NCI-H2196 treated with DMSO at 0.1 percent for 48 hours (cell line): ENCODE data around the gene CUL7.
"Not testable (repeated sequence)": the region's sequence is repeated elsewhere in the genome, so short reads cannot be mapped to it uniquely, and the experiment has no call there.

Source experiments
- DNase-seq: peaks from one replicate; lab custom pipeline; 2025; ENCODE audit not compliant: unreplicated experiment; lab: John Stamatoyannopoulos, UW

Gene CUL7

DNA sequence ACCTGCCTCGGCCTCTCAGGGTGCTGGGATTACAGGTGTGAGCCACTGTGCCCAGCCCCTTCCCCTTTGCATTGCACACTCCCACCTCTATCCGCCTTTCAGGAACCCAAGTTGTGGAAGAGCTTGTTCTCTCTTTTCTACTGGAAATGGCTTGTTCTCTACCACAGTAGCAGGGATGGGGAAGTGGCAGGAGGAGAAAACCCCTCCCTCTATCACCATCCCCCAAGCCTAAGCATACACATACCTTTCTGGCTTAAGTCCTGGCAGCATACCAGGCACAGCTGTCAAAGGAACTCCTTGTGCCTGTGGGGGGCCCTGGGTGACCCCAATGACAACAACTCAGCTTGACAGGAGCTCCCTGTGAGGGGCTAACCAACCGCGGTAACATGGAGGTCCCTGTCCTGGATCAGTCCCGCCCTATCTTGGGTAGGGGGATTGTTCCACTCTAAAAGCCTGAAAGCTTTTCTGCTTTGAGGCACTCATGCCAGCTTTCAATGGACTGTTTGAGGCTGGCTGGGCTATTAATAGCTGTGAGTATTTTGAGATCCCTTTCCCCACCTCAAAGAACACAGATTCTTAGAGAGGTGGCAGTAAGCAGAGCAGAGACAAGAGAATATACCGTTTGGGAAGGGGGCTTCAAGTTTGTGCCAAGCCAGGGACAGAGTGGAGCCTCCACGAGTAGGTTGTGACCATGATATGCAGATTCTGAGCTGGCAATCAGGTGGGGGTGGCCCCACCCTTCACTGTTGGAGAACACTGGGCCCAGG is 37.3 kb downstream of the CUL7 start:
- DNase-seq, result no peak

DNA sequence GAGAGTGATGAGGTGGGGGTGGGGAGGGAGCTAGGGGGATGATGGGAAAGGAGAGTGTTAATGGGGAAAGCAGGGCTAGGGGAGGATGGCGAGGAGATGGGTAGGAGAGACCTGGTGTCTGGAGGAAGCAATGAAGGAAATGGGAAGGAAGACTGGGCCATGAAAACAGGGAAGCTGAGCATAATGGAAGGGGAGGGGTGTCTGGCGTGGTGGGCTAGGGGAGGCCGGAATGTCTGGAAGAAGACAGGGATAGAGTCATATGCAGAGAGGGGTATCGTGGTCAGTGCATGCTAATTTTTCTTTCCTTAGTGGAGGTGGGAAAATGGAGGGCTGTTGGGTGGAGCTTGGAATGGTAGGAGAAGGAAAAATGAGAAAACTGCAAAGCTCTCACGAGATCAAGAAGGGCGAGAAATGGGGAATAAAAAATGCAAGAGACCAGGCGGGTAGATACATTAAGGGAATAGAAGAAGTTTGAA is 39.2 kb downstream of the CUL7 start:
- DNase-seq, result no peak

DNA sequence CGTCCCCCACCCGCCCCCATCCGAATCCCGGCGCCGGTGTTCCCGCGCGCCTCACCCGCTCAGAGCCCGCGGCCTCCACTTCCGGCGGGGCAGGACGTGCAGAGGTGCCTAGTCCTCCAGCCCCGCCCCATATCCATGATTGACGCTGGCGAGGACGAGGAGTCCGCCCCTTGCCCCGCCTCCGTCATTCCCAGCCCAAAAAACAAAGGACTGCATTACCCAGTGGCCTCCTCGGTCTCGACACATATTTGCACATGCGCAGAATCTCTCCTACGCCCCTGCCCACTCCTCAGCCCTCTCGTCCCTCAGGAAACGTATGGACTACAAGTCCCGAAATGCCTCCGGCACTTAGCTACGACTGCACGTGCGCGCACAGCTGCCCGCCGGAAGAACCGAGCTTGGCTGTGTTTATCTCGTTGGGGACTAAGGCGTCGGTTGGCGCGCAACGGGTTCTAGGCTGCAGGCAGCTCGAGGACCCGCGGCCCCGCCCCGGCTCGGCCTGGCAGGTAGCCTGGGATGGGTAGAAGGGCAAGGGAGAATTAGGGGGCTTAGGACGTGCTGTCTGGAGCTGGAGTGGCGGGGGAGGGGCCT is 39.7 kb downstream of the CUL7 start, which contains the start of the genes KLHDC3 and MEA1:
Gene KLHDC3, plus strand, starts transcription at position 407 of the 591 bp plus-strand sequence. CDS start 2,944 bp downstream, outside the sequence.
Gene MEA1, minus strand, starts transcription at position 104 of the 591 bp plus-strand sequence. CDS start 133 bp downstream, outside the sequence.
- peak; percentile 99 for DNase-seq

DNA sequence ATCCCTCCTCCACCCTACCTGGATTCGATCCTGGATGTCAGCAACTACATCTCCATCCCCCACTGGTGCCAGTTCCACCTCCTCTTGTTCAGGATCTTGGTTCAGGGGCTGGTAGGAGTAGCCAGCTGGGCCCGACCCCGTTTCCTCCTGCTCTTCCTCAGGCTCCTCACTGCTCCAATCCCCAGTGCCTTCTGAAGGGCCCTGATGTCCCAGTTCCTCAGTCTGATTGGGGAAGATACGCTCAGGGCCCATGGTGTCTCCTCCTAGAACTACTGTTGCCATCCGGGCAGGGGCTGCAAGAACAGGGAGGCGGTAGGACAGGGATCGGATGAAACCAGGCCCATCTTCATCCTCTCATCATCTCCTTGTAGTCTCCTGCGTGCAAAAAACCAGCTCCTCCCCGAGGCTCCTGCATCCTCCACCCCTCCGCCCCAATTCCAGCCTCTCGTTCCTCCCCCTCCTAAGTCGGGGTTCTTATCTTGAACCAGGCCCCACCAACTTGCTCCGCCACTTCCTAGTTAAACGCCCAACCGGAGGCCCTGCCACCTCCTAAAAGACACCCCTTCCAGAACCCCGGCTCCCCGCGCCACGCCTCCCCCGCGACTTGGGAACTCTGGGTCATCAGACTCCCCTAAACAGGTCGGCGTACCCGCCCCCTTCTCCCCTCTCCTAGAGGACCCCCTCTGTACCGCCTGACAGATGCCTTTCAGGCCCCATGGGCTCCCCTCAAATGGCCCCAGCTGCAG is 40.4 kb downstream of the CUL7 start:
- DNase-seq, result no peak

DNA sequence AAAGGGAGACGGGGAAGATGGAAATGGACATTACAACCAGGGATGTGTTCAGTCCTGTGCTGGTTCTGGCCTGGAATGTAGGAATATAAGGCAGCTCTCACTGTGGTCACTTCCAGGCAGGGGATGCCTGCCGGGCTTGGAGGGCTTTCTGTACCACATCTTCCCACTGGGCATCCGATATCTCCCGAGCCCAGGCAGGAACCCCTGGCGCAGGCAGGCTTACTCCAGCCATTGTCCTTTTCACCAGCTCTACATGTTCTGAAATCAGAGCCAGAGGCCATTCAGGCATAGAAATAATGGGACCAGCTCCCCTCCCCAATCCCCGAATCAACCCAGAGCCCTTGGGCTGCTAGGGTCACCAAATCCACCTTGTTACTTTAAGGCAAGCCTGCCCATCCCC is 41.3 kb downstream of the CUL7 start:
- no peak for DNase-seq

DNA sequence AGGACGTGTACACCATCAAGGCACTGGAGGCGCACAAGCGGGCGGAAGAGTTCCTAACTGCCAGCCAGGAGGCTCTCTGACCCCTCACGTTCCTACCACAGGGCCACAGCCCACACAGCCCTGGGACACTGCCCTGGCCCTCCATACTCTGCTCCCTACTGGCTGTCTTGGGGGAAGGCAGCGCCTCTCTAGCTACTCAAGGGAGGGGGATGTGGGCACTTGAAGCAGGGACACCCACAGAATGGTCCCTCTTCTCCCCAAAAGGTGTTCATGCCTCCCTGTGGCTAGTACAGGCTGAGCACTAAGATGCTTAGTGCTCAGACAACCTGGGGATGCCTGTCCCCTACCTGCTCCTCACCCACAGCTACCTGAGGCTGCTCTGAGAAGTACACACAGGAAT is 42.4 kb downstream of the CUL7 start:
- no peak for DNase-seq

DNA sequence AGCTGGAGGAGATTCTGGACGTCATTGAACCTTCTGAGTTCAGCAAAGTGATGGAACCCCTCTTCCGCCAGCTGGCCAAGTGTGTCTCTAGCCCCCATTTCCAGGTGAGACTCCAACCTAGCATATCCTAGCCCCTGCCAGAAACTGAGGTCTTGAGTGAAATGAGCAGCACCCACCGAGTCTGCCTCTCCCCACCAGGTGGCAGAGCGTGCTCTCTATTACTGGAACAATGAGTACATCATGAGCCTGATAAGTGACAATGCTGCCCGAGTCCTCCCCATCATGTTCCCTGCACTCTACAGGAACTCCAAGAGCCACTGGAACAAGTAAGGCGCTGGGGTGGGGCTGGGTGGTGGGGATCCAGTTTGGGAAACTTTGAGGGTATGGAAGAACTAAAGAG is 44.5 kb downstream of the CUL7 start:
- DNase-seq, result no peak

DNA sequence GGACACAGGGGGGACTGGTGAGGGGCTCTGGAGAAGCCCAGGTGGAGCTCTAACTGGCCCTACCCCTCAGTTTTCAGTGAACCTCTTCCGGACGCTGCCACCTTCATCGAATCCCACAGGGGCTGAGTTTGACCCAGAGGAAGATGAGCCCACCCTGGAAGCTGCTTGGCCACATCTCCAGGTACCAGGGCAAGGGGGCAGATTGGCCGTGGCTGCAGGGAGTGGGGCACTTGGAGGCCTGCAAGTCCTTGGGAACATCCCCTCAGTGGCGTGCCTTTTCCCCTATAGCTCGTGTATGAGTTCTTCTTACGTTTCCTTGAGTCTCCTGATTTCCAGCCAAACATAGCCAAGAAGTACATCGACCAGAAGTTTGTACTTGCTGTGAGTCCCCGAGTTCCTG is 46.5 kb downstream of the CUL7 start:
- DNase-seq, result no peak

DNA sequence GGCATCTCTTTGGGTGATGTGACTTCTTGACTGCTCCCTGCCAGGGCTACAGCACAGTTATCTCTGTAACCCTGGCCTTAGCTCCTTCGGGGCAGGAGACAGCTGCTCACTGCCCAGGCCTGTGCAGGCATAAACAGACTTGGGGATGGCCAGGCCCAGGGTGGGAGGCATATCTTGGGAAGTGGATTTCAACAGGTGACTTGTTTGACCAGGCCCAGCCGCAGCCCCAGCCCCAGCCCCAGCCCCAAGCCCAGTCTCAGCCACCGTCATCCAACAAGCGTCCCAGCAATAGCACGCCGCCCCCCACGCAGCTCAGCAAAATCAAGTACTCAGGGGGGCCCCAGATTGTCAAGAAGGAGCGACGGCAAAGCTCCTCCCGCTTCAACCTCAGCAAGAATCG is 47.4 kb downstream of the CUL7 start:
- DNase-seq, result no peak

DNA sequence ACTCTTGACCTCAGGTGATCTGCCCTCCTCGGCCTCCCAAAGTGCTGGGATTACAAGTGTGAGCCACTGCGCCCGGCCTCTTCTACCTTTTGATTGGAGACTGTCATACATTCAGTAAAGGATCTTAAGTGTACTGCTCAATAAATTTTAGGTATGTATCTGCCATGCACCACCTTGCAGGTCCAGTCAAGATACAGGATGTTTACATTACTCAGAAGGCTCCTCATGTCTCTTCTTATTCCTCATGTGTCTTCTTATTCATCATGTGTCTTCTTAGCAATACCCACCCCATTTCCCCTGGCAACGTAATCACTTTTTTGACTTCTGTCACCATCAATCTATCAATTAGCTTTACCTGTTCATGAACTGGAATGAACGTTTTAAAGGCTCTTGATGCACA is 47.8 kb downstream of the CUL7 start:
- no peak for DNase-seq

DNA sequence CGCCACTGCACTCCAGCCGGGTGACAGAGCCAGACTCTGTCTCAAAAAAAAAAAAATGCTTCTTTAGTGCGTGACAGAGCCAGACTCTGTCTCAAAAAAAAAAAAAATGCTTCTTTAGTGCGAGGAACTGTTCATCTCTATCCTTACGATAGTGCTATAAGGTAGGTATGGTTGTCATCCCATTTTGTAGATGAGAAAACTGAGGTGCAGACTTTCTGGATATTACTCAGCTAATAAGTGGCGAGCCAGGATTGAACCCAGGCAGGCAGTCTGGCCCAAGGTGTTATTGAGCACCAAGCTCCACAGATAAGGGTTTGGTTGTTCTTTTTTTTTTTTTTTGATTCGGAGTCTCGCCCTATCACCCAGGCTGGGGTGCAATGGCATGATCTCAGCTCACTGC is 51.8 kb downstream of the CUL7 start:
- no peak for DNase-seq

DNA sequence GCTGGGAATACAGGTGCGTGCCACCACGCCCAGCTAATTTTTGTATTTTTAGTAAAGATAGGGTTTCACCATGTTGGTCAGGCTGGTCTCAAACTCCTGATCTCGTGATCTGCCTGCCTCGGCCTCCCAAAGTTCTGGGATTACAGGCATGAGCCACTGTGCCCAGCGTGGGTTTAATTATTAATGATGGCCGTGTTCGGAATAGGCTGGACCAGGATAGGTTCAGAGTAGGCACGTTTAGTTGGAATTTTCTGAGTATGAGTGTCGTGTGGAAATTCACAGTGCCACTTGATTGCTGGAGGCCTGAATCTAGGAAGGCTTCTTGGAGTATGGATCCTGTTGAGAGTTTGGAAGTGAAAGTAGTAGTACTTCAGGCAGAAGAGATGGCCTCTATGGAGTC is 55.4 kb downstream of the CUL7 start:
- DNase-seq, result not testable (repeated sequence)

DNA sequence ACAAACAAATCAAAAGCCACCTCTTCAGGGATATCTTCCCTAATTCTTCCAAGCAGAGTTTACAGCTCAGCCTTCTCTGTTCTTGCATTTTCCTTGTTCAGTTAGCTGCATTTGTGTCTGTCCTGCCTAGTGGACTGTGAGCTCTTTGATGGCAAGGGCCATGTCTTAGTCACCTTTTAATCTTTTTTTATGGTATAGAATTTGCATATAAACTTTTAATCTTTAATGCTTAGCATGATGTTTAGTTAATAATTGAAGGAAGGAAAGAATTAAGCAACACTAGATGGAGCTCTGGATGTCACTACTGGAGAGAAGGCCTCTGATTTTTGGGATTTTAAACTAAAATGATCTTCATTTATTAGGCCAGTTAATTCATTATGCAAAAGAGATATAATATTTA is 57.1 kb downstream of the CUL7 start:
- no peak for DNase-seq

DNA sequence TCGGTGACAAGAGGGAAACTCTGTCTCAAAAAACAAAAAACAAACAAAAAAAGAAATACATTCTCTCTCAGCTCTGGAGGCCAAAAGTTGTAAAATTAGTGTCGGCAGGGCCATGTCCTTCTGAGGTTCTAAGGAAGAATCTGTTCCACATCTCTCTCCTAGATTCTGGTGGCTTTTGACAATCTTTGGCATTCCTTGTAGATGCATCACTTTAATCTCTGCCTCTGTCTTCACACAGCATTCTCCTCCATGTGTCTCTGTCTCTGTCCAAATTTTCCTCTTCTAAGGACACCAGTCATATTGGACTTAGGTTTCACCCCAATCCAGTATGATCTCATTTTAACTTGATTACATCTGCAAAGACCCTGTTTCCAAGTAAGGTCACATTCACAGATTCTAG is 60.2 kb downstream of the CUL7 start:
- no peak for DNase-seq

DNA sequence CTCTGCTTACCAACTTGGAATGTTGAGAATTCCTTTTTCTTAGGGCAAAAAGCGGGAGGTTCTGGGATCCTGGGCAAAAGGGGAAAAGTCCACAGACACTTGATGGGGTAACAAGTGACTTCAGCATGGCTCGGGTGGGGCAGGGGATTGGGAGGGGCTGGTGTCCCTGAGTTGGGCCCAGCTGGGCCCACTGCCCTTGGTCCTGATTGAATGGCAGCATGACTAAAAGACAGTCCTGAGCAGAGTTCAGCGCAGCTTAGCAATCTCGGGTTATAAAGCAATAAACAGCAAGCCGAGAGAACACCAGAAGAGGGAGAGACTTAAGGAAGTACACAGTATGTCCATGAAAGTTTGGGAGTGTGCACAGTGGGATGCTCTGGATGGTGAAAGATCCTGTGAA is 63.7 kb downstream of the CUL7 start:
- DNase-seq, result no peak

DNA sequence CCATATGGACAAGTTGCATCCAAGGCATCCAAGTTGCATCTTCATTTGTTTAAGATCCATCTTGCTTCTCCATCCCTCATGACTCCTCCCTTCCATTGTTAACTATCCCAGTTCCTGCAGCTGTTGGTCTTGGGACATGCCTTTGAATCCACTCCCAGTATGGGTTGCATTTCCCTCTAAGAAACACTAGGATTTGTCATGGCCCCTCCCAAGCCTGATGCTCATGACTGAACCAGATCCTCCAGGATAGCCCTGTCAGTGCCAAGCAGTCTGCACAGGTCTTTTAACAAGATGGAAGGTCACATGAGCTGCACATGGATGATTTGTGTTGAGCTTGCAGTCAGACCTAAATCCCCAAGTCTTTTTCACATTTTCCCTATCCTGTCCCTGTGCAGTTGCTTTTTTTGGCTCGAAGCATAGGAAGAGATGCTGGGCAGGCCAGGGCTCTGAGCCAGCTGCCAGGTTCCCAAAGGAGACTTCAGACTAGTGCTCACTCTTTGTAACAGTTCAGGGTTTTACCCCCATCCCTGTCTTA is 65.1 kb downstream of the CUL7 start:
- DNase-seq, result no peak
